ENCODE results near the gene ZYG11B. TPM values are rescaled to one million over a fixed set of nuclear protein-coding genes. Genes with fewer than 3 reads are reported as not detected.

The ZYG11B gene
- total and polyA plus RNA-seq, 2 of the 13 experiments (the other 11 are each of a cell fraction or from before 2014, with no cell fraction given): 6.9 to 17.9 TPM

- TF ChIP-seq THAP9 (CRISPR knock-in tag; IDR thresholded peaks at IDR 0.05; ENCODE audit: borderline replicate concordance) (peak; percentile 82; the same call in 1 of the 2 replicates), HNRNPLL (IDR thresholded peaks at IDR 0.05; ENCODE audit: low read depth, low read length, poor library complexity, severe bottlenecking) (peak; percentile 64), NR0B2 (CRISPR knock-in tag; IDR thresholded peaks at IDR 0.05) (peak; percentile 41; the same call in 1 of the 2 replicates), MEF2D (CRISPR knock-in tag; IDR thresholded peaks at IDR 0.05) (peak; percentile 72; the same call in 1 of the 2 replicates), ZNF234 (CRISPR knock-in tag; conservative IDR thresholded peaks at IDR 0.05) (peak; percentile 88; the same call in 1 of the 2 replicates), ZNF891 (CRISPR knock-in tag; IDR thresholded peaks at IDR 0.05) (peak; percentile 96), FOXP1 (IDR thresholded peaks at IDR 0.05) (no peak), FOXP1 (CRISPR knock-in tag; IDR thresholded peaks at IDR 0.05) (peak; percentile 16; the same call in 1 of the 2 replicates), POGK (CRISPR knock-in tag; conservative IDR thresholded peaks at IDR 0.05) (peak; percentile 96), ZNF775 (CRISPR knock-in tag; IDR thresholded peaks at IDR 0.05; ENCODE audit: borderline replicate concordance) (0 out of 2 replicates have a peak, but pooled peaks have one; percentile 10), PREB (CRISPR knock-in tag; IDR thresholded peaks at IDR 0.05) (peak; percentile 26; the same call in 1 of the 2 replicates), BCLAF1 (IDR thresholded peaks at IDR 0.05) (no peak), ZNF362 (CRISPR knock-in tag; IDR thresholded peaks at IDR 0.05; ENCODE audit: borderline replicate concordance) (no peak), CENPT (CRISPR knock-in tag; IDR thresholded peaks at IDR 0.05; ENCODE audit: low read depth) (no peak; the same call in 1 of the 2 replicates), ZNF75D (CRISPR knock-in tag; IDR thresholded peaks at IDR 0.05; ENCODE audit: borderline replicate concordance) (peak; percentile 76; the same call in 1 of the 2 replicates)
These were observed 28.2 kb upstream of the ZYG11B start, which contains the start of gene COA7 (continued) for GRCh38 chr1:52697795-52698674.

All from HepG2 (cell line).